DMS53 treated with DMSO at 0.1 percent for 48 hours (cell line): ENCODE measurements around the gene CACNA2D2.

Source experiments
- DNase-seq: peaks from one replicate; lab custom pipeline; 2025; ENCODE audit not compliant: unreplicated experiment; lab: John Stamatoyannopoulos, UW

The CACNA2D2 gene

DNA sequence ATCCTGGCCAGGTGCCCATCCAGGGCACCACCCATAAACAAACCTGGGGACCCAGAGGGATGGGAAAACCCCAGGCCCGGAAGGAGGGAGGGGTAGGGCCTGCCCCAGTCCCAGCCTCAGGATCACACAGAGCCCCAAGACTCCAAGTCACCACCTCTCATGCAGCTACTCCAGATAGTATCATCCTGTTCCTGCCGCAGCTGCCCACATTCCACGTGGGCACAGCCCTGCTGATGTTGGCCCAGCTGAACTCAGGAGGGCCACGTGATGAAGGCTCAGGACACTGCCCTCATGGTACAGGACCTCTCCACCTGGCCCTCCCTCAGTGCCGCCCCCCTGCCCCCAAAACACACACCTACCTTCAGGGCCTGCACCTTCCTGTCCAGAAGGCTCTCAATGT, 69.5 kb downstream of the CACNA2D2 start:
- DNase-seq, result no peak

- no peak for DNase-seq
These were observed 72.4 kb downstream of the CACNA2D2 start for GRCh38 chr3:50430950-50431435.

DNA sequence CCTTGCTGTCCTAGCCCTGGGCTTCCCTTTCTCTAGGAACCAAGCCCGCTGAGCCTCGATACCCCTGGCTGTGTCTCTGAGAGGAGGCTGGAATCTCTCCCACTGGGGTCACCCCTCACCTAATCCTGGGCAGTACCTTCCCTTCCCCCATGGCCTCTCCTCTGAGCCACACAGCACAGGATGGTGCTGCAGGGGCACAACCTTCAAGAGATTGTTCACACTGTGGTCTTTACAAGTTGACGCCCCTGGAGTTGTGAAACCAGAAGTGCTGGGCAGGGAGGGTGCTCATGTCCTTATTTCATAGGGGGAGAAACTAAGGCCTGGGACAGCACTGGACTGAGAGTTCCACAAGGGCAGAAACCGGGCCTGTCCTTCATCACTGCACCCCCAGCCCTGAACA, 73.2 kb downstream of the CACNA2D2 start:
- DNase-seq, result no peak

DNA sequence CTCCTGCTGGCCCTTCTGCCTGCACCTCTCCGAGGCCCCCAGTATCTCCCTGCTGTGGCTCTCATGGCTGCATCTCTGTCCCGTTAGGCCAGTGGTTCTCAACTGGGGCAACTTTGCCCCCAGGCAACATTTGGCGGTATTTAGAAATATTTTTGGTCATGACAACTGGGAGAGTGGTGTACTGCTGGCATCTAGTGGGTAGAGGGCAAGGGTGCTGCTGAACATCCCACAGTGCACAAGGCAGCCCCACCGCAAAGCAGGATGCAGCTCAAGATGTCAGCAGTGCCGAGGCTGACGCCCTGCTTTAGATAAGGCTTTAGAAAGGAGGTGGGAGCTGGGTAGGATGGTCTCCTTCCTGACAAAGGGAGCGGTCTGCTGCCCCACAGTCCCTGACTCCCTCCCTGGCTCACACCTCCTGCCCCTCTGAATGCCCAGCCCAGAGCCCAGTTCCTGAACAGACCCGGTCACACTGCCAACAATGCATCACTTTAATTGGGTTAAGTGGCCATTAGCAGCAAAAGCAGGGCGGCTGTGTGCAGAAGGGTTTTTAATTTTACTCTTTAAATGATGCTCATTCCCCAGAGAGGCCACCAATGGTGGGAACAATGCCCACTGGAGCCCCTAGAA, 75.3 kb downstream of the CACNA2D2 start:
- DNase-seq, result no peak

GRCh38 chr3:50427217-50427616, 76.2 kb downstream of the CACNA2D2 start:
- no peak for DNase-seq

DNA sequence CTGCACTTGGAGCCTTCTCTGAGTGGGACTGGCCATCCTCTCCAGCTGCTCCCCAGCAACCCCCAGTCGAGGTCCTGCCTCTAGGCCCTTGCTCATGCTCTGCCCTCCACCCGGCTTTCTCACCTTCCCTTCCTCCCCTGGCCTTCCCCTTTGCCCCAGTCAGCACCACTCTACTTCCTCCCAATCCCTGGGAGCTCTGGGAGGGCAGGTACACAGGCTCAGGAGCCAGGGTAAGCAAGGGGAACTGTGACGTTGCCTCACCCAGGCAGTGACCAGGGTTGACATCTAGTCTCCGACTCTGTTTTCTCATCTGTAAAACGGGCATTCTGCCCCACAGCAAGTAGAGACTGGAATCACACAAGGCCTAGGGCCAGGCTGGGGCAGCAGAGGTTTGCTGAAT, 77.5 kb downstream of the CACNA2D2 start:
- no peak for DNase-seq

- DNase-seq, result peak; percentile 43
These were observed 79.9 kb downstream of the CACNA2D2 start for GRCh38 chr3:50423543-50423942.

- no peak for DNase-seq
These were observed 81.3 kb downstream of the CACNA2D2 start for GRCh38 chr3:50422153-50422552.

DNA sequence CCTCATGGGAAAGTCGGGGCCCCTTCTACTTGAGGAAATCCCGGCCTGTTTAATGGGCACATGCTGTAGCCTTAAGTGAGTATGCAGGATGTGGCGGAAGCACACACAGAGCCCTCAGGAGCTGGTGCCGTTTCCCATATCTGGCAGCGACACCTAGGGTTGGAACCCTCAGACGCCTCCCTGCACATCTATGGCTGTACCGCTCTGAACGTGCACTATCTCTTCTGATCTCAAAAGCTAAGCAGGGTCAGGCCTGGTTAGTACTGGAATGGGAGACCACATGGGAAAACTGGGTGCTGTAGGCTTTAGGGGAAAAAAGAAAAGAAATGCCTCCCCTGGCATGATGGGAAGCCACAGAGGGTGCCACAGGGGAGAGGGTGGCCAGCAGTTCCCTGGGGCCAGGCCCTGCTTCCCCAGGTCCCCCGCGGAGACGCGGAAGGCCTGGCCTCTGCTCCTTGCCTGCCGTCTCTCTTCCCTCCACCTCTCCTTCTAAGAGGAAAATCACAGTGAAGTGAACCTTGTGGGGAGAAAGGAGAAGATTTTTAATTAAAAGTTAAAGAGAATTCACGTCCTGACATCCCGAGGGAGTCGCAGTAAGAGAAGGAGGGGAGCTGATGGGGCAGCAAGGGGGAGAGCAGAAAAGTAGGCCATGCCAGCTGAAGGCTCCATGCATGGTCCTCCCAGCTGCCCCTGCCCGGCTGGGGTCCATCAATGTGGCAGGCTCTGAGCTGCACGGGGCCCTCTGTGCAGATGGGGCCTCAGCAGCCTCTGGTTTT, 83.7 kb downstream of the CACNA2D2 start:
- DNase-seq, result no peak

DNA sequence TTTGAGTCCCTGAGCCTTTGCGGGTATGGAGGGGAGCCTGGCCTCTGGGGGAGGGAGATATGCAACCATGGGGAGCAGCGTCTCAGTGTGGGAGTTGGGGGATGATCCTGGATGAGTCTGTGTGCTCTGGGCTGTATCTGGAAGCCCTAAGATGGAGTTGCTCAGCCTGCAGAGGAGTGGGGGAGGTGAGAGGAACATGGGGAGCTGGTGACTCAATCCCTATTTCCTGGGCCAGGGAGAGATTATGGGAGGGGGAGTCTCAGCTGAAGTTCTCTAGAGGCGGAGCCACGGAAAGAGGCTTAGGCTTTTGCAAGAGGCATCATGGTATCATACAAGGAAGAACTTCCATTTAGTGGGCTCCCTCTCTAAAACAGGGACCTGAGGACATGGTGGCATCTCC, 84.6 kb downstream of the CACNA2D2 start:
- no peak for DNase-seq

DNA sequence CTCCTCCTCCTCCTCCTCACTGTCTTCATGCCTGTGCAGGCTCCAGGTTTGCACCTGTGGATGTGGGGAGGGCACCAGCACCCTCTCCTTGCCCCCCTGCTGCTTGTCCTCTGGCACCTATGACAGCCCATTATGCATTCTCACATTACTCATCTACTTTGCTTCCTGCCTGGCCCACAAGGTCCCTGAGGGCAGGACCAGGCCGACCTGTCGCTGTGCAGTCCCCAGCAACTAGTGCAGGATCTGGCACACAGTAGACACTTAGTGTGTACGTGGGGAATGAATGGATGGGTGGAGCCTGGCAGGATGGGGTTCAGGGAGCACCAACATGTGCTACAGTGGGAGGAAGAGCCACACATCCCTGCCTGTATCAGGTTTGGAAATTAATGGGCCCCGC, 85.8 kb downstream of the CACNA2D2 start:
- DNase-seq, result no peak

DNA sequence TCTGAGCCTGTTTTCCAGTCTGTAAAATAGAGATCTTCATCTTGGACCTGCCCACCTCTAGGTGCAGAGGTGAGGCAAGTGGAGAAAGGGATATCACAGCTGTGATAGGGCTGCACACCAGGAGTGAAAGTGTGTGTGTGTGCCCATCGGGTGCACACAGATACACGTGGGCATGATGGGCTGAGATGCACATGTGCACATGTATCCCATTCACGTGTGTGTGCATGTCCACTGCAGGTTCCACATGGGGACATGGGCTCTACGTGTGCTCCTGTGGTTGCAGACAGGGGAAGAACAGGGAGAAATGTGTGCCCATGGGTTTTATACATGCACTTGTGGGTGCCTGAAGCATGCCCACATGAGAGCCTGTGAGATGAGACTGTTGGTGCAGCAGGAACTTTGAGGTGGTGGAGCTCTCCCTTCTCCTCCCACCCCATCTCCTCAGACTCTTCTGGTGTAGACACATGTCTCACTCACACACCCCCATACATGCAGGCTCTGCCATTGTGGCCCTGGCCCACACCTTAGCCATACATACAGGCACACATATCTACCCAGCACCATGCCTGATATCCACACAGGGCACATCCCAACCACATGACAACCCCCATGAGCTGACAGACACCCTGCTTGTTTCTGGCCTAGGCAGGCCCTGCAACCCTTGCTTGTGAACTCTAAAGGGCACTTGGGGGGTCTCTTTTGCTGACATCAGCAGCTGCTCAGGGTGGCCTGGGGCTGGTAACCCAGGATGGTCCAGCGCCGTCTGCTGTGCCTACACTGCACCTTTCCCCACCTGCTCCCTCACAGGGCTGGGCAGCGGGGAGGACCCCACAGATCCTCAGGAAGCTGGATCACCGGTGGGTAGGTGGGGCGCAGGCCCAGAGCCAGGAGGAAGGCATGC, 86.4 kb downstream of the CACNA2D2 start:
- no peak for DNase-seq

DNA sequence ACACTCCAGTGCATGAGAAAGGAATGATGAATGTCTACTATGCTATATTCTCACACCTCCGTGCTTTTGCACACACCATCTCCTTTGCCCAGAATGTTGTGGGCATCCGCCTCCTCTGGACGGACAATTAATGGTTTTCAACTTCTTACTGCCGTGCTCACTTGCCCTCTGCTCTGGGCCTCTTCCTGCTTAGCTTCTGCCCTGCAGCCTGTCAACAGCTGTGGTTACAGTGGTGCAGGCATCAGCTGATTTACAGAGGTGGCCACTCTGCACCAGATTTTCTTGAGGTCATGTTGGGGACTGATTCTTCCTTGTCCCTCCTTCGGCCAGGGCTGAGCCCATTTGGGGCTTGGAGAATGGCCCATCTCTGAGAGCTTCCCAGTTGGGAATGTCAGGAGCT, 87.6 kb downstream of the CACNA2D2 start:
- no peak for DNase-seq

- no peak for DNase-seq
These were observed 88.4 kb downstream of the CACNA2D2 start for GRCh38 chr3:50415061-50415460.

DNA sequence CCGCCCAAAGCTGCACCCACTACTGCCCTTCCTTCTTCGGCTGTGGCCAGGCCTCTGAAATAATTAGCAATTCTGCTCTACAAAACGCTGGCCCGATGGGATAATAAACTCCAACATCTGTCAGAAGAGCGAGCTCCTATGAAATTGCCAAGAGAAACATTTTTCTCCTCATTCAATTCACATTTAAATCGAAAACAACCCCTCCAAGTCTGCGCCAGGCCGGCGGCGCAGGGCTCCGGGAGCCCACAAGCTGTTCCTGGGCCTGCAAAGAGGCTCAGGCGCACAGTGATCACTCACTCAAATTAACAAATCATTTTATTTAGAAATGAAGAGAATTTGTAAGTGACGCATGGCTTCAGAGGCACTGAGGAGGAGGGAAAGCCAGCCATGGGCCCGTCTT, 88.8 kb downstream of the CACNA2D2 start:
- DNase-seq, result no peak

DNA sequence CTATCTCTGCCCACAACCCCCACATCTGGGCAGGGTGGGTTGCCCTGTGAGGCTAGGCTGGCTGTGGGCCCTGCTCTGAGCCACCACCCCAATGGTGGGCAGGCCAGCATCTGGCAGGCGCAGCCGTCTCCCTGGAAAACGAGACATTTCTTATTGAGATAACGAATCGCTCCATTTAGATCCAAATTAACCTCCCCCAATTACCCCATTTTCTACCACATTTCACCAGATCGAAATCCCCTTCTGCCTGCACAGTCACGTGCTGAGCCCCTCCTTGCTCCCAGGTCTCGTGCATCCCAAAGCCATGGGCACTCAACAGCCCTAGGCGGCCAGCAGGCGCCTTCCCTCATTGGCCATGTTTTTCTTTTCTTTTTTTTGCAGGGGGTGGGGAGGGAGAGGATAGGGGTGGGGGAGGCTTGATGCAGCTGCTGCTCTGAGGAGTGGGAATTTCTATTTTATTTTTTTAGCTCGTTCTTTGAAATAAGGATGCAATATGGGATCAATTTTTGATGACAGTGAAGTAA, 91.1 kb downstream of the CACNA2D2 start:
- no peak for DNase-seq

- DNase-seq, result no peak
These were observed 92.2 kb downstream of the CACNA2D2 start for GRCh38 chr3:50411229-50411628.

DNA sequence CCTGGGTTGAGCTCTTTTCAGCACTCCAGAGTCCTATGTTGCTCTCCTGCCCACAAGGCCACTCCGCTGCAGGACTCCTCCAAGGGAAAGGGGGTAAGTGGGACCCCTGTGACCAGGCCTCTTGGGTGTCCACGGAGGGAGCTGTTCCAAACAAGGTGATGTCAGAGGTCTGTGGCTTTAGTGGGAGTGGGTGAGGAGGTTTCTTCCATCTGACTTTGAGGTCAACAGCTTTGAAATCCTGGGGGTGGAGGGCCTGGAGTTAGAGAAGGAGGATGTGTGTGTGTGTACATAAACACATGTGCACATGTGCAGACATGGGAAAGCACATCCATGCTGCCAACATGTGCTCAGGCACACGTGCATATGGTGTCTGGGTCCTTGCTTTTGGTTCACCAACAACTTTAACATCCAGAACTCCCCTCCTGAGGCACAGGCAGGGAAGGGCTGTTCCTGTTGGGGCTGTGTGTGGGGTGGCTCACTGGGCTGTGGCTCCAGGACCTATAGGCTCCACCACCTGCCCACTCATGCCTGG, 92.8 kb downstream of the CACNA2D2 start:
- DNase-seq, result no peak

- DNase-seq, result no peak
These were observed 93.2 kb downstream of the CACNA2D2 start for GRCh38 chr3:50410185-50410584.

DNA sequence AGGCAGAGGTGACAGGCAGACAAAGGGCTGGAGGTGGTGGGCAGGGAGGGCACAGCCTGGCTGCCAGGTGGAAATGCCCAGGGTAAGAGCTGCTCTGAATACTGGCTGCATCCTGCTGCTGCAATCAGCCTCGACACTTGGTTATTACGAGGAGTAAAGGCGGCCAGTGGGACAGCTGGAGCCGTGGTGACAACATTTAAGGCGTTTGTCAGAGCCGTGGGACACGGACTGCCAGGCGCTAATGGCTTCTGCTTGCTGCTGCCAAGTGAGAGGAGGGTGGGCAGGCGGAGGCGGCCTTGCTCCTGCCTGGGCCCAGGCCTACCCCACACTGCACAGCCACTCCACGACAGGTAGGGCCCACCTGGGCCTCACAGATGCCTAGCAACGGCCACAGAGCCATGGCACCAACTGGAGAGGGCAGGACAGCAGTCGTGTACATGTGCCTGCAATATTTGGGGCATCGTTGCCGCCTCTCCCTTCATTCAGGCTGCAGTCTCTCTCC, 94.9 kb downstream of the CACNA2D2 start:
- DNase-seq, result no peak

GRCh38 chr3:50406487-50406886, 96.9 kb downstream of the CACNA2D2 start:
- DNase-seq, result no peak
